AG09309 (cell line): ENCODE results near the gene CAMKK1.

Source experiments
- DNase-seq: peaks from one replicate; pipeline ENCODE4 v3.0.0-alpha.2; 2010; ENCODE audit warnings: low read depth
- H3K4me3 ChIP-seq: 2 replicates; pipeline ENCODE4 v1.5.1; 2011; ENCODE audit warnings: mild to moderate bottlenecking, low read depth, low read length, moderate library complexity; ENCODE audit not compliant: control insufficient read depth
- CTCF ChIP-seq: IDR thresholded peaks from 2 replicates; pipeline ENCODE4 v1.5.1; 2011; ENCODE audit warnings: mild to moderate bottlenecking, low read depth, low read length, inconsistent platforms; ENCODE audit not compliant: insufficient read depth, control insufficient read depth; ENCODE audit errors: missing control alignments

Gene CAMKK1

GRCh38 chr17:3870871-3871306 lies 22.0 kb downstream of the CAMKK1 start:
- H3K4me3 ChIP-seq, result no peak overlapping the region
- DNase-seq, result no peak
- no peak for TF ChIP-seq CTCF

- TF ChIP-seq CTCF, result no peak
- no peak overlapping the region for H3K4me3 ChIP-seq
- no peak for DNase-seq
These were observed 25.2 kb downstream of the CAMKK1 start for GRCh38 chr17:3867606-3868005.

- TF ChIP-seq CTCF, result no peak
- no peak overlapping the region for H3K4me3 ChIP-seq
- no peak for DNase-seq
These were observed 25.7 kb downstream of the CAMKK1 start for GRCh38 chr17:3867106-3867505.

GRCh38 chr17:3866276-3866675 lies 26.6 kb downstream of the CAMKK1 start:
- no peak overlapping the region for H3K4me3 ChIP-seq
- no peak for TF ChIP-seq CTCF
- DNase-seq, result no peak

GRCh38 chr17:3865176-3865575 lies 27.7 kb downstream of the CAMKK1 start:
- no peak for DNase-seq
- no peak overlapping the region for H3K4me3 ChIP-seq
- no peak for TF ChIP-seq CTCF

- DNase-seq, result no peak
- TF ChIP-seq CTCF, result no peak
- no peak overlapping the region for H3K4me3 ChIP-seq
These were observed 28.3 kb downstream of the CAMKK1 start for GRCh38 chr17:3864534-3864933.
